H9 (cell line): ENCODE measurements around the gene MEG3. TPM values are rescaled to one million over a fixed set of nuclear protein-coding genes. Genes with fewer than 3 reads are reported as not detected.

Source experiments
- DNase-seq: peaks from one replicate; pipeline ENCODE4 v3.0.0-alpha.2; 2017
- H2AFZ ChIP-seq: one replicate; pipeline ENCODE4 v1.6.1; 2013; ENCODE audit warnings: mild to moderate bottlenecking, low read length, control low read depth, moderate library complexity
- H2AK5ac ChIP-seq: 2 replicates; pipeline ENCODE4 v1.6.1; 2013; ENCODE audit warnings: low read length, control low read depth, mixed read lengths; ENCODE audit not compliant: insufficient read length
- H2BK120ac ChIP-seq: one replicate; pipeline ENCODE4 v1.6.1; 2013; ENCODE audit warnings: low read depth, mild to moderate bottlenecking, low read length, control low read depth, inconsistent platforms; ENCODE audit not compliant: poor library complexity, severe bottlenecking
- H2BK12ac ChIP-seq: 2 replicates; pipeline ENCODE4 v1.6.1; 2013; ENCODE audit warnings: low read length, control low read depth, mixed read lengths, low read depth; ENCODE audit not compliant: insufficient read length
- H2BK15ac ChIP-seq: 2 replicates; pipeline ENCODE4 v1.6.1; 2013; ENCODE audit warnings: low read depth, low read length, control low read depth
- H2BK20ac ChIP-seq: one replicate; pipeline ENCODE4 v1.6.1; 2013; ENCODE audit warnings: low read depth, mild to moderate bottlenecking, low read length, control low read depth, inconsistent platforms; ENCODE audit not compliant: poor library complexity, severe bottlenecking
- H2BK5ac ChIP-seq: 2 replicates; pipeline ENCODE4 v1.6.1; 2013; ENCODE audit warnings: low read length, control low read depth, mixed read lengths; ENCODE audit not compliant: insufficient read length
- H3K14ac ChIP-seq: 2 replicates; pipeline ENCODE4 v1.6.1; 2013; ENCODE audit warnings: low read length, control low read depth; ENCODE audit not compliant: insufficient read depth
- H3K18ac ChIP-seq: 2 replicates; pipeline ENCODE4 v1.6.1; 2013; ENCODE audit warnings: low read depth, mild to moderate bottlenecking, mixed read lengths, low read length, control low read depth; ENCODE audit not compliant: insufficient read length
- H3K23ac ChIP-seq: 2 replicates; pipeline ENCODE4 v1.6.1; 2013; ENCODE audit warnings: low read length, control low read depth, mixed read lengths, low read depth; ENCODE audit not compliant: insufficient read length
- H3K23me2 ChIP-seq: 2 replicates; pipeline ENCODE4 v1.6.1; 2013; ENCODE audit warnings: low read depth, mild to moderate bottlenecking, mixed read lengths, low read length, control low read depth; ENCODE audit not compliant: insufficient read length, poor library complexity, severe bottlenecking
- H3K27ac ChIP-seq: 2 replicates; pipeline ENCODE4 v1.5.1; 2013; ENCODE audit warnings: low read length, control low read depth, mixed read lengths, low read depth; ENCODE audit not compliant: insufficient read length
- H3K27me3 ChIP-seq: 2 replicates; pipeline ENCODE4 v1.6.1; 2013; ENCODE audit warnings: low read length, control low read depth, inconsistent platforms; ENCODE audit not compliant: insufficient read depth
- H3K4ac ChIP-seq: 2 replicates; pipeline ENCODE4 v1.6.1; 2013; ENCODE audit warnings: low read depth, mild to moderate bottlenecking, control low read depth, inconsistent platforms, low read length, moderate library complexity
- H3K4me1 ChIP-seq: 2 replicates; pipeline ENCODE4 v1.6.1; 2013; ENCODE audit warnings: low read length, control low read depth, inconsistent platforms; ENCODE audit not compliant: insufficient read depth
- H3K4me2 ChIP-seq: 2 replicates; pipeline ENCODE4 v1.6.1; 2013; ENCODE audit warnings: low read length, control low read depth, mixed read lengths; ENCODE audit not compliant: insufficient read length, insufficient read depth
- H3K56ac ChIP-seq: 2 replicates; pipeline ENCODE4 v1.6.1; 2013; ENCODE audit warnings: low read depth, mild to moderate bottlenecking, mixed read lengths, low read length, control low read depth; ENCODE audit not compliant: insufficient read length
- H3K79me1 ChIP-seq: 2 replicates; pipeline ENCODE4 v1.6.1; 2013; ENCODE audit warnings: low read depth, mild to moderate bottlenecking, moderate library complexity, low read length, control low read depth, inconsistent platforms; ENCODE audit not compliant: insufficient read depth, poor library complexity, severe bottlenecking
- H3K79me2 ChIP-seq: 2 replicates; pipeline ENCODE4 v1.6.1; 2013; ENCODE audit warnings: low read length, control low read depth, inconsistent platforms; ENCODE audit not compliant: insufficient read depth
- H3K9ac ChIP-seq: 2 replicates; pipeline ENCODE4 v1.6.1; 2013; ENCODE audit warnings: low read length, control low read depth, mixed read lengths; ENCODE audit not compliant: insufficient read length; ENCODE audit errors: extremely low read depth
- H3K9me3 ChIP-seq: one replicate; pipeline ENCODE4 v1.6.1; 2013; ENCODE audit warnings: low read depth, low read length, inconsistent platforms; ENCODE audit not compliant: control insufficient read depth
- H3T11ph ChIP-seq: one replicate; pipeline ENCODE4 v1.6.1; 2013; ENCODE audit warnings: mild to moderate bottlenecking, low read length, control low read depth, inconsistent platforms
- H4K20me1 ChIP-seq: one replicate; pipeline ENCODE4 v1.6.1; 2013; ENCODE audit not compliant: control insufficient read depth, insufficient read length, insufficient read depth
- H4K5ac ChIP-seq: 2 replicates; pipeline ENCODE4 v1.6.1; 2013; ENCODE audit warnings: low read depth, mild to moderate bottlenecking, mixed read lengths, low read length, control low read depth; ENCODE audit not compliant: insufficient read length
- H4K8ac ChIP-seq: replicated peaks from 2 replicates; pipeline ENCODE4 v1.6.1; 2013; ENCODE audit warnings: low read length, control low read depth, mixed read lengths, low read depth; ENCODE audit not compliant: insufficient read length
- H4K91ac ChIP-seq: 2 replicates; pipeline ENCODE4 v1.6.1; 2013; ENCODE audit warnings: low read depth, mild to moderate bottlenecking, moderate library complexity, mixed read lengths, low read length, control low read depth; ENCODE audit not compliant: insufficient read length
- H3K27ac Mint-ChIP-seq, 3 experiments: 2 replicates in 2 of 3; 3 replicates in 1 of 3; pipeline ENCODE4 v1.8.0; 2020 to 2021; ENCODE audit warnings: mixed read lengths in 3 of 3, mild to moderate bottlenecking in 1 of 3, moderate library complexity in 1 of 3
- H3K27me3 Mint-ChIP-seq: 2 replicates; pipeline ENCODE4 v1.8.0; 2021; ENCODE audit warnings: low read depth, mild to moderate bottlenecking, moderate library complexity, mixed read lengths
- H3K36me3 Mint-ChIP-seq, 3 experiments: 2 replicates in 2 of 3; 3 replicates in 1 of 3; pipeline ENCODE4 v1.8.0; 2020 to 2021; ENCODE audit warnings: low read depth in 3 of 3, mixed read lengths in 3 of 3; ENCODE audit not compliant: insufficient read depth in 1 of 3
- H3K4me1 Mint-ChIP-seq, 2 experiments: 2 replicates each; pipeline ENCODE4 v1.8.0; 2020; ENCODE audit warnings: mixed read lengths in 2 of 2
- H3K4me3 Mint-ChIP-seq, 2 experiments: 2 replicates in 1 of 2; 3 replicates in 1 of 2; pipeline ENCODE4 v1.8.0; 2020 to 2021; ENCODE audit warnings: mild to moderate bottlenecking in 2 of 2, mixed read lengths in 2 of 2, moderate library complexity in 1 of 2
- H3K9me3 Mint-ChIP-seq, 2 experiments: 2 replicates in 1 of 2; 3 replicates in 1 of 2; pipeline ENCODE4 v1.8.0; 2020; ENCODE audit warnings: mild to moderate bottlenecking in 2 of 2, mixed read lengths in 2 of 2, moderate library complexity in 1 of 2
- WGBS: extraction: QIAGEN DNeasy Blood & Tissue Kit; methylation state at CpG from one replicate; pipeline ENCODE4 v1.1.7; 2013; ENCODE audit warnings: missing lambda C conversion rate, low lambda C conversion rate, mixed read lengths; ENCODE audit not compliant: insufficient read length; ENCODE audit errors: extremely low coverage; 5-methylcytosine and 5-hydroxymethylcytosine counted together
- total RNA-seq: library from RNA; stranded (reverse); gene quantifications from 2 replicates; pipeline ENCODE4 v1.2.1, GENCODE V29; 2021
- TF ChIP-seq, protein P1 (sequence below): fragments of 200-600 bp; sonication (generic); conservative IDR thresholded peaks from 3 replicates; pipeline ENCODE4 v1.8.0; 2021; ENCODE audit warnings: antibody characterized with exemption, mild to moderate bottlenecking

The MEG3 gene
- total RNA-seq, 1 experiment from 2014 or later, result 0.52 TPM

GRCh38 chr14:100901391-100902183 is 75.7 kb downstream of the MEG3 start:
- peaks cover 41 to 76% of the 10 kb centered on the region in 2 experiments for H3K4me1 Mint-ChIP-seq
- no peak overlapping the region for H2AFZ ChIP-seq
- peaks cover 6% of the 10 kb centered on the region; the same call in 1 of the 2 replicates for H3K27me3 ChIP-seq
- H3K56ac ChIP-seq, result no peak overlapping the region
- no peak overlapping the region for H3T11ph ChIP-seq
- no peaks in the 10 kb centered on the region for H4K20me1 ChIP-seq
- peaks cover 2% of the 10 kb centered on the region; the same call in 1 of the 2 replicates for H3K4me1 ChIP-seq
- H3K9ac ChIP-seq, result no peak overlapping the region
- no peak overlapping the region for H2BK15ac ChIP-seq
- no peak for DNase-seq
- H3K4me2 ChIP-seq, result no peak overlapping the region
- H2BK5ac ChIP-seq, result no peak overlapping the region
- WGBS, result no CpG with 5 or more reads among the region's 12 CpGs
- H4K8ac ChIP-seq, result no peak overlapping the region
- peaks cover 0 to 7% (median 2%) of the 10 kb centered on the region in 3 experiments; a peak in 5 of 7 replicates for H3K36me3 Mint-ChIP-seq
- no peaks in the 10 kb centered on the region for H3K79me2 ChIP-seq
- no peak overlapping the region for H3K18ac ChIP-seq
- H3K14ac ChIP-seq, result no peak overlapping the region; the same call in 1 of the 2 replicates
- no peaks in the 10 kb centered on the region for H3K79me1 ChIP-seq
- no peak overlapping the region for H2BK12ac ChIP-seq
- H3K27ac ChIP-seq, result no peak overlapping the region
- no peak overlapping the region for H3K27ac Mint-ChIP-seq
- H2AK5ac ChIP-seq, result no peak overlapping the region
- H3K4me3 Mint-ChIP-seq, result no peak overlapping the region
- H3K9me3 ChIP-seq, result no peaks in the 10 kb centered on the region
- no peak overlapping the region for H3K23ac ChIP-seq
- peaks cover 3 to 7% of the 10 kb centered on the region in 2 experiments for H3K9me3 Mint-ChIP-seq
- H3K4ac ChIP-seq, result no peak overlapping the region
- TF ChIP-seq, protein P1, sequence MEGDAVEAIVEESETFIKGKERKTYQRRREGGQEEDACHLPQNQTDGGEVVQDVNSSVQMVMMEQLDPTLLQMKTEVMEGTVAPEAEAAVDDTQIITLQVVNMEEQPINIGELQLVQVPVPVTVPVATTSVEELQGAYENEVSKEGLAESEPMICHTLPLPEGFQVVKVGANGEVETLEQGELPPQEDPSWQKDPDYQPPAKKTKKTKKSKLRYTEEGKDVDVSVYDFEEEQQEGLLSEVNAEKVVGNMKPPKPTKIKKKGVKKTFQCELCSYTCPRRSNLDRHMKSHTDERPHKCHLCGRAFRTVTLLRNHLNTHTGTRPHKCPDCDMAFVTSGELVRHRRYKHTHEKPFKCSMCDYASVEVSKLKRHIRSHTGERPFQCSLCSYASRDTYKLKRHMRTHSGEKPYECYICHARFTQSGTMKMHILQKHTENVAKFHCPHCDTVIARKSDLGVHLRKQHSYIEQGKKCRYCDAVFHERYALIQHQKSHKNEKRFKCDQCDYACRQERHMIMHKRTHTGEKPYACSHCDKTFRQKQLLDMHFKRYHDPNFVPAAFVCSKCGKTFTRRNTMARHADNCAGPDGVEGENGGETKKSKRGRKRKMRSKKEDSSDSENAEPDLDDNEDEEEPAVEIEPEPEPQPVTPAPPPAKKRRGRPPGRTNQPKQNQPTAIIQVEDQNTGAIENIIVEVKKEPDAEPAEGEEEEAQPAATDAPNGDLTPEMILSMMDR, result no peak
- H2BK20ac ChIP-seq, result no peak overlapping the region
- H4K91ac ChIP-seq, result no peak overlapping the region
- H4K5ac ChIP-seq, result no peak overlapping the region
- H3K27me3 Mint-ChIP-seq, result peaks cover 71% of the 10 kb centered on the region
- H3K23me2 ChIP-seq, result peaks cover 7% of the 10 kb centered on the region
- H2BK120ac ChIP-seq, result no peak overlapping the region
